NCI-H1105 treated with DMSO at 0.1 percent for 48 hours (cell line): ENCODE results near the gene KCNH3.
"Not testable (repeated sequence)": the region's sequence is repeated elsewhere in the genome, so short reads cannot be mapped to it uniquely, and the experiment has no call there.

ENCODE experiments used
- DNase-seq: peaks from one replicate; lab custom pipeline; 2025; lab: John Stamatoyannopoulos, UW

KCNH3 gene

DNA sequence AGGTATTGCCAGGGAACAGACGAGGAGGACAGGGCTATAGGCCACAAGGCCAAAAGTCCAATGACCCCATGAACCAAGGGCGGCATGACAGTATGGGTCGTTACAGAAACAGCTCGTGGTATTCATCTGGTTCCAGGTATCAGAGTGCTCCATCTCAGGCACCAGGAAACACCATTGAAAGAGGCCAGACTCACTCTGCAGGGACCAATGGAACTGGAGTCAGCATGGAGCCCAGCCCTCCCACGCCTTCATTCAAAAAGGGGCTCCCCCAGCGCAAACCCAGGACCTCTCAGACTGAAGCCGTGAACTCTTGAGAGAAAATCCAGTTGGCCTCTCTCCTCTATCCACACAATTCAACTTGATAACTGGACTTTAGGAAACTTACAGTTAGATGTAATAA is 12.9 kb upstream of the KCNH3 start:
- DNase-seq = no peak

DNA sequence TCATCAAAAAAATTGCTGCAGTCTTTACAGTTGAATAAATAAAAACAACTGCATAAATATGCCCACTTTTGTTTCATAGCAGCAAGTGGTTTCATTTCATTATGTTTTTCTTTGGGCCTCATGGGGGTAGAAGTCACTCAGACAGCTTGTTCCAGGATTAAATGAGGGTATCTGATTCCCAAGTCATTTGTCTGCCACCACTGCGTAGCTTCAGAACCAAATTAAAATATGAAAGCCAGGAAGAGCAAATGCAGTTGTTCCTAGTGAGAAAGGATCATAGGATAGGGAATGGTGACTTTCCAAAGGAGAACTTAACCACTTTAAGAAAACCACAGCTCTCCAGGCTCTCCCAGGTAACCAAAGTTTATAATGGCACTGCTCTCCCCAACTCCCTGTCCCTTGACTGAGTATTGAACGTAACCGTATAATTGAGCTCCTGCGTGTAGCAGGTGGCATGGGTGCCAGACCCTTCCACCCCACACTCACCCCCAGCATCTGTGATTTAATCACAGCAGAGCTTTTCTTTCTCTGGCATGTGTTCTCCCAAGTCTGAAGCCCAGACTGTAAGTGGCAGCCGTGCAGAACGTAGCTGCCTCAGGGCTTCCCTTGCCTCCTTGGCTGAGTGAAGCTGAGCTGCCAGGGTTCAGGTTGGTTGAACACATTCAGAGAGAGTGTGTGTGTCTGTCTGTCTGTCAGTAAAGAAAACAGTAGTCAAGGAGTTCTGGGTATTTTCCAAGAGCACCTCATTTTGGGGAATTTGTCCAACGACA is 11.3 kb upstream of the KCNH3 start:
- DNase-seq = no peak

DNA sequence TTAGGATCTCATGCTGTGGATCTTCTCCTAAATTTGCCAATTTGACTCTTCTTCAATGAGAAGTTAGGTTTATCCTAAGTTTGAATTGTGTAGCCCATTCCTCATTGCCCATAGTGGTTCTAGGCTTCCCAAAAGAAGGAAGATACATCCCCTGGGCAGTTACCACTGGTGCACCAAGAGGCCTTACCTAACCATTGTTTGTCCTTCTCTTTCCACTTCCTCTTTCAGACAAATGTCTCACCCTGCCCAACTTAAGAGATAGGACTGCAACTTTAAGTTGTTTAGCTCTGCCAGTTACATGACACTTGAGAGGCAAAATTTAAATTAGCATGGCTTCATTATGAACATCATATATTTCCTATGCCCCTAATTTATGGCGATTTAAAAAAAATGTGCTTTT is 9.4 kb upstream of the KCNH3 start:
- DNase-seq = no peak

DNA sequence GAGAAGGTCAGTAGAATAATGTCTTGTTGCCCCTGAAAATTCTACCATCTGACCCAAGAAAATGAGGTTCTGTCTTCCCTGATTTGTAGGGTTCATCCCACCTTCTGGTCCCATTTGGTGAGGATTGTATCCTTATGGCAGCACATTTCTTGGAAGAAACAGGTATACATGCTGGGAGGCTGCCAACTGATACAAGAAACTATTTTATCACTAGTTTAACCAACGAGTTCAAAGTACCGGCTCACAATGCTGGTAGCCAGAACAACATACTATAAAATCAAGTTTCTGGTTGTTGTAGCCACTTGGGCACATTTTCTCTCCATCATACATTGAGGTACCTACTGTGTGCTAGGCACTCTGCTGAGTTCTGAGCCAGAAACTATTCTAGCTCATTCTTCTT is 7.1 kb upstream of the KCNH3 start:
- no peak for DNase-seq

DNA sequence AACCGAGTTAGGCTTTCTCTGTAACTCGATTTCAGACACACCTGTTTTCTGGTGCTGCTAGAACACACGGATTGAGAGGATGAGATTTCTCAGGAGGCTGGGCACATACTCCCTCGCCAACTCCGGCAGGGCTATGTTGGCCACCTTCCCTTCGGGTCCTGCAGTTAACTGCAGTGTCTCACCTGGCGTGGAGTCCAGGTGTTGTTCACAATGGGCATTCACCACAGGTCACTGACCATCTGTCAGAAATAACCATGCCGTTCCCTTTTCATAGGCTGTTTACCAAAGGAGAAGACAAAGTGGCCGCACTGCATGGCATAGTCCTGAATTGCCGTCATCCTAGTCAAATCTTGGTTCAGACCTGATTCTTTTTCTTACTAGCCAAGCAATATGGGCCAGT is 5.5 kb upstream of the KCNH3 start:
- no peak for DNase-seq

DNA sequence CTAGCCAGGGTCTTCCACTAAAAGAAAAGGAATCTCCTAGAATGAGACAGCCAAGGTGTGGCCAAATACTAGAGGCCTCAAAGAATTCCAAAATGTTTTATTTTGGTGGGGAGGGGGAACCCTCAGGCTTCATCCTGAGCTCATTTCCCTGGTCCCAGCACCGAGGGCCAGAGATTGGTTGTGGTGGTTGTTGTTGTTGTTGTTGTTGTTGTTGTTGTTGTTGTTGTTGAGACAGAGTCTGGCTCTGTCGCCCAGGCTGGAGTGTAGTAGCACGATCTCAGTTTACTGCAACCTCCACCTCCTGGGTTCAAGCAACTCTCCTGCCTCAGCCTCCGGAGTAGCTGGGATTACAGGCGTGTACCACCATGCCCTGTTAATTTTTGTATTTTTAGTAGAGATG is 4.7 kb upstream of the KCNH3 start:
- not testable (repeated sequence) for DNase-seq

DNA sequence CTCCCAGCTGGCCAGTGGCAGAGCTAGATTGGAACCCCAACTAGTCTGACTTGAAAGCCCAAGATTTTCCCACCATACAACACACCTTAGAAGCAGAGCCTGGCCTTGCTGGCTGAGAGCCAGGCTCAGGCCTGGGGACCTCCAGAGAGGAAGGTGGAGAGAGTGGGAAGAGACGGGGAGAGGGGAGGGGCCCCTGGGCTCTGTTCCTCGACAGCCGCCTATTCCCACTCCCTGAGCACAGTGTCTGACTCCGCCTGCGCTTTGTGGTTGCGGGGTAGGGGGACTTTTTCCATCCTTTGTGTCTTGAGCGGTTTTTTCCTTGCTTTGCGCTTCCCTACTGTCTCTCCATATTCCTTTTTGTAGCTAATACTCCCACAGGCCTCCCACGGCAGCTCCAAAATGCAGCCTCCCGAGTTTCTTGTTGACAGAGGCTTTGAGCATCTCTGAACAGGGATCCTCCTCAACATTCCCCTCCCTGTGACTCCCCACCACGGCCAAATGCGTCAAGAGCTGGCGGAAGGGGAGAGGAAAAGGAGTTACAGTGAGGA is 4.0 kb upstream of the KCNH3 start:
- DNase-seq = no peak

DNA sequence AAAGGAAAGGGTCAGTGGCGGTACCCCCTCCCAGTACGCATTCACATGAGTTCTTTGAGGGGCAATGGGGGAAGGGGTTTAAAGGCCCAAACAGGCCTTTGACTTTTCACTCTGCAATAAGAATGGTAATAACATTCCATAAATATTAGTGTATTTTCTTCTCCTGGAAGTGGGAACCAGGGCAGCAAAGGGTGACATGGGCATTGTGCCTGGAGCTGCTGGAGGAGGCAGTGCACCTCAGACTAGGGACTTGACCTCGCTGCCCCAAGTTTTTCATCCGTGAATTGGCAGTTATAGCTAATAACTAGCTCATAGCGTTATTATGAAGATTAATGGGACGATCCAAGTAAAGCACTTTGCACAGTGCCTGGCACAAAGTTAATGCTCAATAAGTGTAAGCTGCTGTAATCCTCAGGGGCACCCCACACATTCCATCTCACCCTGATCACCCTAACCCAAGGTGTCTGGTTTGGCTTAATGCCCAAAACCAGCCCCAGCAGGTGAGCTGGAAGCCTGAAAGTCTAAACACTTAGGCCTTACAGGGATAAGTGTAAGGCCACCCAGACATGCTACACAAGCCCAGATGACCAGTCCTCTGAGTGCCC is 2.8 kb upstream of the KCNH3 start:
- DNase-seq = no peak

DNA sequence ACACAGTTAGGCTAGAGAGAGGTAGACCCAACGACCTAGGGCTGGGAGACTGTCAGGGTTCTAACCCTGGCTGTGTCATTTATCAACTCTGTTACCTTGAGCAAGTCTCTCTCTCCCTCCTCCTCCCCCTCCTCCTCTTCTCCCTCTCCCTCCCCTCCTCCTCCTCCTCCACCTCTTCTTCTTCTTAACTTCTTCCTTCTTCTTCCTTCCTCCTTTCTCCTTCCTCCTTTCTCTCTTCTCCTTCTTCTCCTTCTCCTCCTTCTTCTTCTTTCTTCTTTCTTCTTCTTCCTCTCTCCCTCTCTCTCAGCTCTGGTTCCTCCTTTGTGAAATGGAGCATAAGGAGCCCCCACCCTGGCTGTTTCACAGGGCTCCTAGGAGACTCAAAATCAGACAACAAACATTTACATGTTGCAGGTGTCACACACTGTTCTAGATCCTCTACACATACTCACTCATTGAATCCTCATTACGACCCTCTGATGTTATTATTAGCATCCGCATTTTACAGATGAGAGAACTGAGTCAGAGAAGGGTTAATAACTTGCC is 2.2 kb upstream of the KCNH3 start:
- no peak for DNase-seq

DNA sequence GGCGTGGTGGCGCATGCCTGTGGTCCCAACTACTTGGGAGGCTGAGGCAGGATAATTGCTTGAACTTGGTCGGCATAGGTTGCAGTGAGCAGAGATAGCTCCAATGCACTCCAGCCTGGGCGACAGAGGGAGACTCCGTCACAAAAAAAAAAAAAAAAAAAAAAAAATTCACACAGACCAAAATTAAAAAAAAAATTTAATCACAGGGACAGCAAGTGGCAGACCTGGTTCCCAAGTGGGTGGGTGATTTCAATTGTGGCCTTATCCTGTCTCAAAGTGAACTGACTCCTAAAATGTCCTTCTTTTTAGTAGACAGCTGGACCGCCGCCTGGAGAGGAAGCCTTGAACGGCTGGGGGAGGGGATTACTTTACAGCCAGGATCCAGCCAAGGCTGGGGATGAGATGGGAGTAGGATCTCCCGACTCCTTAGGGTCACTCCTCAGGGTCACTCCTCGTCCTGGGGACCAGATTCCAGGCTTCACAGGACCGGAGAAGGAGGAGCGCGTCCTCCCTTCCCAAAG is 1.5 kb upstream of the KCNH3 start:
- DNase-seq = peak; percentile 42

DNA sequence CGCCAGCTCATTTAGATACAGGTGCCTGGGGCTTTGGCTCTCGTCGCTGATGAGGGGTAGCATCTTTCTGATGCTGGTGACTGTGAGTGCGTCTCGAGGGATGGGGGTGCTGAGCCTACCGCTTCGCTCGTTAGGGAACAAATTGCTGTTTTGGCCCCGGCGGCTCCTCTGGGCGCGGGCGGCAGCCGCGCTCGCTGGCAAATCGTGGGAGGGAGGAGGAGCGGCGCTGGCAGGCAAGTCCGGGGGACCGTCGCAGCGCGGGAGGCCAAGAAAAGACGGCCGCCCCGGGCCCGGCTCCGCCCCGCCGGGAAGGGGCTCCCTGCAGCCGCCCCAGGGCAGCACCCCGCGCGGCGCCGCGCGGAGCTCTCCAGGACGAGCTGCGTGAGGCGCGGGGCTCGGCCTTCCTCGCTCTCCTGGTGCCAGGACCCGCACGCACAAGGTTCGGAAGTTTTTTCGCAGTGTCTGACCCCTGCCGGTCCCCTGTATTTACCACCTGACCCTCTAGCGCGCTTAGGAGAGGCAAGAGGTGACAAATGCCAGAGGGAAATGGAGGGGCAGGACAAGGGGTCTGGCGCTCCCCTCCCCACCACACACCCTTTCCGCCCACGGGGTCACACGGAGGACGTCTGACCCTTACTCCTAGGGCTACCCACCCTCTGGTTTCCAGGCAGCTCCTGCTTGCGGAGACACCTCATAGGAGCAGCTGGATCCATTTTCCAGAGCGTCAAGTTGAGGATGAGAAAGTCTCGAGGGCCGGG is 899 bp upstream of the KCNH3 start:
- peak; percentile 42 for DNase-seq

DNA sequence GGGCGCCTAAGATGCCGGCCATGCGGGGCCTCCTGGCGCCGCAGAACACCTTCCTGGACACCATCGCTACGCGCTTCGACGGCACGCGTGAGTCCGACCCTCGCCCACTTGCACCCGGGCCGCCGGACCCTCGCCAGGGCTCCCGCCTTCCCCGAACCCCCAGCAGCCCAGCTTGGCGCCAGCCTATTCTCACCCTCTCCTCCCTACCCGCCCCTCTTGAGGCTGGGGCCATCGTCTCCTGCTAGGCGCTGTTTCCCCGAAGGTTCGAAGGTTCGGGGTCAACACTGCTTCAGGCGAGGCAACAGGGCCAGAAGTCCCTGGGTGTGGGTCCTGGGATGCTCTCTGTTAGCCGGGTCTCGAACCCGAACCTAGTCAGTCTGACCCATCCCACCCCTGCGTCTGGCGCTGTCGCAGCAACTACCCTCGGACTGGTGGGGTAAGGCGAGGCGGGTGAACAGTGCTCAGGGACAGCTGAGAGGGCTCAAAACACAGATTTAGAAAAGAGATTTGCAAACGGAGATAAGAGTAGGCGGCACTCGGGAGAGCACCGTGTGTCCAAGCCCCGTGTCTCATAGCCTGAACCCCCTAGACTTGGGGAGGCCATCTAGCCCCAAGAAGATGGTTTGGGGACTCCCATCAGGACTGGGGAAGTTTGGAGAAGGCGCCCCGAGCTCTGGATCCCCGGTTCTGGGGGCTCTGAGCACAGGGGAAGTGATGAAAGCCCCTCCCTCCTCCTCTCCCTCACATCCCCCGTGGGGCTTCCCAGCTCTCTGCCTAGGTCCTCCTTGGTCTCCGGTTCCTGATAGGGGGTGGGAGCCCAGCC is 787 bp downstream of the KCNH3 start:
- no peak for DNase-seq

DNA sequence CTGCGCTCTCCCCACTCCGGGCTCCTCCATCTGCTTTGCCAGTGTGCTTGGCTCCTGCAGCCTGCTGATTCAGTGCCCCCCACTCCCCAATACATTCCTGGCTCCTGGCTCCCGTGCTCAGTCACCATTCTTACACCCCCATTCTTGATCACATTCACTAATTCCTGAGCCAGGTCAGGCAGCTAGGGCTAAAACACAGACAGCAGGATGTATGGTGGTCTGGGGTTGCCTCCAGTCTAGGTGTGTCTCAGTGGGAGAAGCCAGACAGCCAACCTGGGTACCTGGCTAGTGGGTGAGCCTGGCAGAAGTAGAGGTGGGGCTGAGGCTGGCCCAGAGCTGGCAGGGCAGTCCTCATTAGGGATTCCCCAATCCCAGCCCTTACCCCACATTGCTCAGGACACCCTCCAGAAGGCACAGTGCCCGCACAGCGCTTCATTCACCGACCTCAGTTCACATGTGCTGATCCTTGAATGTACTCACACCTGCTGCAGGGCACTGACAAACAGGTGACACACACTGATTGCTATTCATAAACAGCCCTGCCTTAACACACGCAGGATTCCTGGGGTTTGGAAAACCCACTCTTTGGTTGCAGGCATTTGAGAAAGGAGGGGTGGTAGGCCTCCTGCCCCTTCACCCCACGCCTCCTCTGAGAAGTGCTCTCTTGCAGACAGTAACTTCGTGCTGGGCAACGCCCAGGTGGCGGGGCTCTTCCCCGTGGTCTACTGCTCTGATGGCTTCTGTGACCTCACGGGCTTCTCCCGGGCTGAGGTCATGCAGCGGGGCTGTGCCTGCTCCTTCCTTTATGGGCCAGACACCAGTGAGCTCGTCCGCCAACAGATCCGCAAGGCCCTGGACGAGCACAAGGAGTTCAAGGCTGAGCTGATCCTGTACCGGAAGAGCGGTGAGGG is 1.7 kb downstream of the KCNH3 start:
- no peak for DNase-seq

DNA sequence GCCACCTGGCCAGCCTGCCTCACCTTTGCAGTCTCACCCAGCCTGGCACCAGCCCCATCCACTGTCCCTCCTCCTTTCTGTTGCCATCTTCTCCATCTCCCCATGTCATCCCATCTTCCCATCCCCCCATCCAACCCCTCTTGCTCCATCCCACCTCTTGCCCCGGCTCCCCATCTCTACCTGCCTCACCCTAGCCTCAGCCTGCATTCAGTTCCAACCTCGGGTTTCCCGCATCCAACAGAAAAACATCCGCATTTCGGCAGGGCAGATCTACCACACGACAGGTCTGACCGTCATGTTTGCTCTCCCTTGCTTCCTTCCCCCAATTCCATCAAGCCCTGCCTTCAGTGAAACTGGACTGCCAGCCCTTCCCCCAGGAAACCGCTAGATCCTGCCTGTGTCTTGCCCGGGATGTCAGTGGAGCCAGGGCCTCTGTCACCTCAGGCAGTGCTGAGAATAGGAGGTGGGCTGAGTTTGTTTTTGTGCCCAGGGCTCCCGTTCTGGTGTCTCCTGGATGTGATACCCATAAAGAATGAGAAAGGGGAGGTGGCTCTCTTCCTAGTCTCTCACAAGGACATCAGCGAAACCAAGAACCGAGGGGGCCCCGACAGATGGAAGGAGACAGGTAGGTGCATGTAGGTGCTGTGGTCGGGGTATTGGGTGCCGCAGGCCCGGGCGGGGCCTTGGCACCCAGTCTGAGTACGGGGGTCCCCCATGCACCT is 2.5 kb downstream of the KCNH3 start:
- DNase-seq = no peak

DNA sequence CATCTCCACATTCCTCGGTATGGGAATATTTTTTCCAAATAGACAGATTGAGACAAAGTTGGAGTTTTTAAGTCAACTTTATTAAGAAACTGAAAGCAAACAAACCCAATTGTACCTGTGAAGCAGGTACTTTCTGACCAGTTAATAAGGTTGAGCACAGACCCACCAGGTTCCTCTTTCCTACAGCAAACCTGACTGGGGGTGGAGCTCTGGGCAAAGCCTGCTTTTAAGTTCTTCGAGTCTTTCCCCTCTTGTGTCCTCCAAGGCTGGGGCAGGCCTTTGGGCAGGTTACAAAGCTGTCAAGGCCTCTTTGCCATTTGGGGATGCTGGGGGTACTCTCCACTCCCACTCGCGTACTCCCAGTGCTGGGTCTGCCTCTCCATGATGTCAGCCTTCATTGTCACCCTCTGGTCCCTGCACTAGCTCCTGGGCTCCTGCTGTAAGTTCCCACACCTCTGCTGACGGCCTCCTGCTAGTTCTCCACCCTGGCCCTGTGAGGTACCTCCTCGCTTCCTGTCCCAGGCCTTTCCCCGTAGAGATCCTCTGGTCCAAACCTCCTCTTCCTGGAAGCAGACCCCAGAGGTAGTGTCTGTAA is 3.2 kb downstream of the KCNH3 start:
- DNase-seq = no peak

DNA sequence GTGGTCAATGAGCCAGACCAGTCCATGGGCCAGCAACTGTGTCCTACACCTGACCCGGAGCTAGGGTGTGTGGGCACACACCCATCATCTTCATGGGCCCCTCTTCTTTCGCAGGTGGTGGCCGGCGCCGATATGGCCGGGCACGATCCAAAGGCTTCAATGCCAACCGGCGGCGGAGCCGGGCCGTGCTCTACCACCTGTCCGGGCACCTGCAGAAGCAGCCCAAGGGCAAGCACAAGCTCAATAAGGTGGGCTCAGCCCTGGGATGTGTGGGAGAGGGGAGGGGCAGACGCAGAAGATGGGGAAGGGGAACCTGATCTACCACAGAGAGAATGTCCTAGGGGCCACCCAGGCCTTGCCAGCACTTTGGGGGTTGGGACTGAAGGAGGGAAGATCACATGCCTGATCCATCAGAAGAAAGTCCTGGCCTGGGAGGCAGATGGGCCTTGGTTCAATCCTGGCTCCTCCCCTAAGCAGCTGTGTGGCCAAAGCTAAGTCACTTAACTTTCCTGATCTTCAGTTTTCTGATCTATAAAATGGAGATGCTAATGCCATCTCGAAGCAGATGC is 3.8 kb downstream of the KCNH3 start:
- no peak for DNase-seq

DNA sequence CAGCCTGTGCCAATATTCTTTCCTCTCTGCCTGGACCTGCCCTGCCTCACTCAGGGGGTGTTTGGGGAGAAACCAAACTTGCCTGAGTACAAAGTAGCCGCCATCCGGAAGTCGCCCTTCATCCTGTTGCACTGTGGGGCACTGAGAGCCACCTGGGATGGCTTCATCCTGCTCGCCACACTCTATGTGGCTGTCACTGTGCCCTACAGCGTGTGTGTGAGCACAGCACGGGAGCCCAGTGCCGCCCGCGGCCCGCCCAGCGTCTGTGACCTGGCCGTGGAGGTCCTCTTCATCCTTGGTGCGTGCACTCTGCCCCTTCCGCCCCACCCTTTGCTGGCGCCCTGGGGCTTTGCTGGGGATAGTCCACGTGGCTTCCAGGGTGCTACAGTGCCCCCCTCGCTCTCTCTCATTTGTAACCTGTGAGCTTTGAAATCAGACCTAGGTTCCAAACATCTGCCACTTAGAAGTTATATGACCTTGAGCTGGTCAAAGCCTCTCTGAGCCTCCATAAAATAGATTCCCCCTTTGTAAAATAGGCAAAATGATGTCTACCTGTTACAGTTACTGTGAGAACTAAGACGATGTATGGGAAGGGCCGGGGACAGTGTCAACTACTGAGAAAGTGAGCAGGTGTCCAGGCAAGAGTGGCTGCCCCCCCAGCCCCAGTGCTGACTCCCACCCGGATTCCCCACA is 4.5 kb downstream of the KCNH3 start:
- DNase-seq = no peak
